ENCODE measurements around the gene SMNDC1.

The SMNDC1 gene

DNA sequence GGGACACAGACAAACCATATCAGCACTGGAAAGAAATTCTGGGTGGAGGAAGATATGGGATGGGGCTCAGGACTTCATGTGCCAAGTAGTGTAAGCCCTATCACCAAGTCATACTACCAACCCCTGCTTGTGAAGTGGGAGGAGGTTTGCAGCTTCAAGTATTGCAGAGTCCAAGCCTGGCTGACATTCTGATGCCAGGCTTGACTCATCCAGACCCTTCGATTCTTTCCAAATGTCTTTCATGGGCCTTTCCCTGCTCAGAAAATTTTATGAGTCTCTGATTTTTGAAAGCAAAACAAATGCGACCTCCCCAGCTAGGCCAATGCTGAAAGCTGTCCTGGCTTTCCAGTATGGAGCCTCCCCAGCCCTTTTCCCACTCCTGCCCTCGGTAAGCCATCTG lies 45.1 kb upstream of the SMNDC1 start:
- DNase-seq: no peak
- Mint-ChIP-seq H3K4me1 (peaks cover 16% of the 10 kb centered on the region), H3K4me3 (no peak overlapping the region), H3K27me3 (ENCODE audit: low read depth, poor library complexity) (peaks cover 32% of the 10 kb centered on the region), H3K36me3 (ENCODE audit: low read depth) (no peaks in the 10 kb centered on the region), H3K27ac (no peak overlapping the region), H3K9me3 (no peaks in the 10 kb centered on the region)
- TF ChIP-seq CTCF (IDR thresholded peaks at IDR 0.05): no peak

GRCh38 chr10:110349386-110349785 lies 44.7 kb upstream of the SMNDC1 start:
- TF ChIP-seq CTCF (IDR thresholded peaks at IDR 0.05): no peak
- no peaks in the 10 kb centered on the region for H3K36me3 Mint-ChIP-seq (ENCODE audit: low read depth)
- H3K4me3 Mint-ChIP-seq: no peak overlapping the region
- no peaks in the 10 kb centered on the region for H3K9me3 Mint-ChIP-seq
- peaks cover 31% of the 10 kb centered on the region for H3K27me3 Mint-ChIP-seq (ENCODE audit: low read depth, poor library complexity)
- no peak overlapping the region for H3K27ac Mint-ChIP-seq
- H3K4me1 Mint-ChIP-seq: peaks cover 13% of the 10 kb centered on the region
- no peak for DNase-seq

GRCh38 chr10:110348336-110348735 lies 43.6 kb upstream of the SMNDC1 start:
- peaks cover 27% of the 10 kb centered on the region for H3K27me3 Mint-ChIP-seq (ENCODE audit: low read depth, poor library complexity)
- no peak for DNase-seq
- H3K4me1 Mint-ChIP-seq: peaks cover 3% of the 10 kb centered on the region
- H3K9me3 Mint-ChIP-seq: no peaks in the 10 kb centered on the region
- no peaks in the 10 kb centered on the region for H3K36me3 Mint-ChIP-seq (ENCODE audit: low read depth)
- TF ChIP-seq CTCF (IDR thresholded peaks at IDR 0.05): no peak
- H3K27ac Mint-ChIP-seq: no peak overlapping the region
- no peak overlapping the region for H3K4me3 Mint-ChIP-seq

DNA sequence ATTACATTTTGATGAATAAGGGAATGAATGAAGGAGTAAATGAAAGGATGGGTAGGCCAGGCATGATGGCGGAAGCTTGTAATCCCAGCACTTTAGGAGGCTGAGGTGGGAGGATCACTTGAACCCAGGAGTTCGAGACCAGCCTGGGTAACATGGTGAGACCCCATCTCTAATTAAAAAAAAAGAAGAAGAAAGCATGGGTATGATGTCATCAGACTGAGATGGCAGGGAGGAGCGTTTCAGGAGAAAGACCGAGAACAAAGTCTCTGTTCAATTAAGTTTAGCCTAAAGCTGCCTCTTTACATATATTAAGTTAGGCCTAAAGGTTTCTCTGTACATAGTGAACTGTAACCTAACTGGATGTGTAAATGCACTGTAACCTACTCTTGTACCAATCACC lies 42.2 kb upstream of the SMNDC1 start:
- peaks cover 28% of the 10 kb centered on the region for H3K27me3 Mint-ChIP-seq (ENCODE audit: low read depth, poor library complexity)
- no peak for TF ChIP-seq CTCF (IDR thresholded peaks at IDR 0.05)
- no peaks in the 10 kb centered on the region for H3K9me3 Mint-ChIP-seq
- H3K4me1 Mint-ChIP-seq: no peaks in the 10 kb centered on the region
- no peak overlapping the region for H3K27ac Mint-ChIP-seq
- H3K4me3 Mint-ChIP-seq: no peak overlapping the region
- no peak for DNase-seq
- H3K36me3 Mint-ChIP-seq (ENCODE audit: low read depth): no peaks in the 10 kb centered on the region

DNA sequence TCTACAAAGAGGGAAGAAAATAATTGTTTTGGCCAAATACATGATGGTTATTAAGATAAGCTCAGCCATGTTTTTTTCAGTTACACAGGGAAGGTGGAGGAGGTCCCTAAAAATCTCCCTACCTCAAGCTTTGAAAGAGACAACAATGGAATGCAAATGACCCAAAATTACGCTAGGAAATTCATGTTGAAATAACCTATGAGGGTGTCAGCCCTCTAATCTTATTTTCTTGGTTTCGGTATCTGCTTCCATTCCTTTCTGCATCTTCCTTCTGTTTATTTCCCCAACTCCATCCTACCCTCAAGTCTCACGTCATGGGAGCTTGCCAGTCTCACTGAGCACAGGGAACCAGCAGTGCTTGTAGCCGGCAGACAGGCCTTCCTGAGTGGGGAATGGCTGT lies 40.6 kb upstream of the SMNDC1 start:
- Mint-ChIP-seq H3K4me3 (no peak overlapping the region), H3K27ac (no peak overlapping the region), H3K4me1 (no peaks in the 10 kb centered on the region), H3K36me3 (ENCODE audit: low read depth) (no peaks in the 10 kb centered on the region), H3K9me3 (no peaks in the 10 kb centered on the region), H3K27me3 (ENCODE audit: low read depth, poor library complexity) (peaks cover 25% of the 10 kb centered on the region)
- DNase-seq: no peak
- no peak for TF ChIP-seq CTCF (IDR thresholded peaks at IDR 0.05)

DNA sequence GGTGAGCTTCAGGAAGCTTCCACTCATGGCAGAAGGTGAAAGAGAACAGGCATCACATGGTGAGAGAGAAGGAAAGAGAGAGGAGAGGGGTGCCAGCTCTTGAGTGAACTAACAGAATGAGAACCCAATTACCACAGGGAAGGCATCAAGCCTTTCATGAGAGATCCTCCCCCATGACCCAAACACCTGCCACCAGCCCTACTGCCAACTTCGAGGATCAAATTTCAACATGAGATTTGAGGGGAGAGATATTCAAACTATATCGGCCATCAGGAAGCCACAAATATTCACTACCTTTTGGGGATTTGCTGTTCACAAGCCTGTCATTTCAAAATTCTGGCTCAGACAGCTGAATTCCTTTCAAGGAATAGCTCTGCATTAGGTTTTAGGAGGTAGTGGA lies 39.9 kb upstream of the SMNDC1 start:
- H3K9me3 Mint-ChIP-seq: no peaks in the 10 kb centered on the region
- no peak for DNase-seq
- TF ChIP-seq CTCF (IDR thresholded peaks at IDR 0.05): no peak

More for the DNA sequence above, 39.9 kb upstream of the SMNDC1 start:
- peaks cover 20% of the 10 kb centered on the region for H3K27me3 Mint-ChIP-seq (ENCODE audit: low read depth, poor library complexity)
- no peaks in the 10 kb centered on the region for H3K36me3 Mint-ChIP-seq (ENCODE audit: low read depth)
- no peaks in the 10 kb centered on the region for H3K4me1 Mint-ChIP-seq
- H3K4me3 Mint-ChIP-seq: no peak overlapping the region
- H3K27ac Mint-ChIP-seq: no peak overlapping the region
